Progenitor cell of endocrine pancreas (in vitro differentiated cells): ENCODE data around the gene GTF2B. TPM values are rescaled to one million over a fixed set of nuclear protein-coding genes. Genes with fewer than 3 reads are reported as not detected.
"Not testable (repeated sequence)": the region's sequence is repeated elsewhere in the genome, so short reads cannot be mapped to it uniquely, and the experiment has no call there.

Source experiments
- DNase-seq: peaks from one replicate; pipeline ENCODE4 v3.0.0; 2021; ENCODE audit warnings: low spot score; ENCODE audit not compliant: unreplicated experiment
- H3K27ac Mint-ChIP-seq: 2 replicates; pipeline ENCODE4 v1.8.0; 2021; ENCODE audit warnings: mild to moderate bottlenecking, moderate library complexity, mixed read lengths
- H3K27me3 Mint-ChIP-seq: 2 replicates; pipeline ENCODE4 v1.8.0; 2021; ENCODE audit warnings: mixed read lengths
- H3K36me3 Mint-ChIP-seq: 2 replicates; pipeline ENCODE4 v1.8.0; 2022; ENCODE audit warnings: mixed read lengths; ENCODE audit not compliant: insufficient read depth
- H3K4me1 Mint-ChIP-seq: 2 replicates; pipeline ENCODE4 v1.8.0; 2021; ENCODE audit warnings: low read depth, mixed read lengths
- H3K4me3 Mint-ChIP-seq: 2 replicates; pipeline ENCODE4 v1.8.0; 2021; ENCODE audit warnings: low read depth, mild to moderate bottlenecking, moderate library complexity, mixed read lengths
- H3K9me3 Mint-ChIP-seq: 2 replicates; pipeline ENCODE4 v1.8.0; 2021; ENCODE audit warnings: low read depth, mixed read lengths
- long read RNA-seq: library from polyadenylated mRNA; unstranded; transcript quantifications from one replicate; pipeline ENCODE4 v2.0.0, GENCODE V29; 2020
- total RNA-seq: library from RNA; stranded (reverse); gene quantifications from 2 replicates; pipeline ENCODE4 v1.2.1, GENCODE V29; 2021
- TF ChIP-seq, protein P1 (sequence below): fragments of 200-600 bp; sonication (generic); IDR thresholded peaks from one replicate; pipeline ENCODE4 v1.5.0; 2021; ENCODE audit warnings: antibody characterized with exemption, mild to moderate bottlenecking; ENCODE audit not compliant: unreplicated experiment

GTF2B gene, protein sequence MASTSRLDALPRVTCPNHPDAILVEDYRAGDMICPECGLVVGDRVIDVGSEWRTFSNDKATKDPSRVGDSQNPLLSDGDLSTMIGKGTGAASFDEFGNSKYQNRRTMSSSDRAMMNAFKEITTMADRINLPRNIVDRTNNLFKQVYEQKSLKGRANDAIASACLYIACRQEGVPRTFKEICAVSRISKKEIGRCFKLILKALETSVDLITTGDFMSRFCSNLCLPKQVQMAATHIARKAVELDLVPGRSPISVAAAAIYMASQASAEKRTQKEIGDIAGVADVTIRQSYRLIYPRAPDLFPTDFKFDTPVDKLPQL
- 26.3 and 27.4 TPM in 2 replicates for total RNA-seq
- long read RNA-seq, transcript GTF2B-201 (7 exons, 1,351 nt) = major isoform, 80 of 92 reads
- long read RNA-seq, partial matches to known transcripts = 2 of 92 reads
- long read RNA-seq, other reads (novel, unspliced or antisense) = 10 of 92 reads

DNA sequence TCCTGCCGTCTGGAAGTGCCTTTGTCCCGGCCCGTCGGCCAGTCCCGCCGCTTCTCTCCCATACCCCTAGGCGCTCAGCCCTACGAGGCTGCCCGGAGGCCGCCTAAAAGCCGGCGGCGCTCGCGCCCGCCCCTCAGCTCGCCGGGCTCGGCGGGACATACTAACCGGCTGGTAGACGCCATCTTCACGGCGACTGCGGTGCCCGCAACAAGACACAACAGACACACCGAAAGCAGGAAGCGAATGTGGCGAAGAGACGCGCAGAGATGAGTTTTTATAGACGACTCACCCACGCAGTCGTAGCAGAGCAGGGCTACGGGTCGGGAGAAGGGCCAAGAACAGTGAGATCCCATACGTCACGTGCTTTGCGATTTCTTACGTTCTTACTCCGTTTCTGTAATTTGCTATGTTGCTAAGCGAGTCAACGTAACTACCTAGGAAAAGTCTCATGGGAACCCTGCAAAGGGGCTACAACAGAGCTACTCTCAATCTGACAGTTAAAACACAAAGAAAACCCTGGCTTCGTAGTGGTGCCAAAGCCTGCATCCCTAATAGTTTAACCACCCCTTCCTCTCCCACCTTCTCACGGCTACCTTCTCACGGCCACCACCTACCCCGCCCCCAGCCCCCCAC is at the start of gene GTF2B:
GTF2B (minus strand) TSS at position 250 of the 633 bp plus-strand sequence; CDS start at position 182, 68 bp downstream.
- H3K9me3 Mint-ChIP-seq = peaks cover 3% of the 10 kb centered on the region
- peak within 1 kb of the TSS; percentile 98 for H3K27ac Mint-ChIP-seq
- no peaks in the 10 kb centered on the region for H3K27me3 Mint-ChIP-seq
- peak; percentile 59 for DNase-seq
- TF ChIP-seq, protein P1, sequence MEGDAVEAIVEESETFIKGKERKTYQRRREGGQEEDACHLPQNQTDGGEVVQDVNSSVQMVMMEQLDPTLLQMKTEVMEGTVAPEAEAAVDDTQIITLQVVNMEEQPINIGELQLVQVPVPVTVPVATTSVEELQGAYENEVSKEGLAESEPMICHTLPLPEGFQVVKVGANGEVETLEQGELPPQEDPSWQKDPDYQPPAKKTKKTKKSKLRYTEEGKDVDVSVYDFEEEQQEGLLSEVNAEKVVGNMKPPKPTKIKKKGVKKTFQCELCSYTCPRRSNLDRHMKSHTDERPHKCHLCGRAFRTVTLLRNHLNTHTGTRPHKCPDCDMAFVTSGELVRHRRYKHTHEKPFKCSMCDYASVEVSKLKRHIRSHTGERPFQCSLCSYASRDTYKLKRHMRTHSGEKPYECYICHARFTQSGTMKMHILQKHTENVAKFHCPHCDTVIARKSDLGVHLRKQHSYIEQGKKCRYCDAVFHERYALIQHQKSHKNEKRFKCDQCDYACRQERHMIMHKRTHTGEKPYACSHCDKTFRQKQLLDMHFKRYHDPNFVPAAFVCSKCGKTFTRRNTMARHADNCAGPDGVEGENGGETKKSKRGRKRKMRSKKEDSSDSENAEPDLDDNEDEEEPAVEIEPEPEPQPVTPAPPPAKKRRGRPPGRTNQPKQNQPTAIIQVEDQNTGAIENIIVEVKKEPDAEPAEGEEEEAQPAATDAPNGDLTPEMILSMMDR = no peak
- peaks cover 3% of the 10 kb centered on the region for H3K36me3 Mint-ChIP-seq
- H3K4me1 Mint-ChIP-seq = peaks cover 17% of the 10 kb centered on the region
- H3K4me3 Mint-ChIP-seq = peak within 1 kb of the TSS; percentile 98

- H3K27ac Mint-ChIP-seq, H3K4me1 Mint-ChIP-seq, H3K4me3 Mint-ChIP-seq, H3K9me3 Mint-ChIP-seq, H3K27me3 Mint-ChIP-seq, DNase-seq: not testable (repeated sequence)
- H3K36me3 Mint-ChIP-seq = peaks cover 56% of the 10 kb centered on the region
These were observed 47.2 kb upstream of the GTF2B start for GRCh38 chr1:88938528-88938927.

GRCh38 chr1:88936760-88937342 is 45.5 kb upstream of the GTF2B start:
- no peaks in the 10 kb centered on the region for H3K9me3 Mint-ChIP-seq
- no peaks in the 10 kb centered on the region for H3K4me1 Mint-ChIP-seq
- peak overlapping the region; percentile 84 for H3K27ac Mint-ChIP-seq
- H3K27me3 Mint-ChIP-seq = no peaks in the 10 kb centered on the region
- no peak for DNase-seq
- TF ChIP-seq, protein P1 = no peak
- peaks cover 54% of the 10 kb centered on the region for H3K36me3 Mint-ChIP-seq
- H3K4me3 Mint-ChIP-seq = no peak overlapping the region

DNA sequence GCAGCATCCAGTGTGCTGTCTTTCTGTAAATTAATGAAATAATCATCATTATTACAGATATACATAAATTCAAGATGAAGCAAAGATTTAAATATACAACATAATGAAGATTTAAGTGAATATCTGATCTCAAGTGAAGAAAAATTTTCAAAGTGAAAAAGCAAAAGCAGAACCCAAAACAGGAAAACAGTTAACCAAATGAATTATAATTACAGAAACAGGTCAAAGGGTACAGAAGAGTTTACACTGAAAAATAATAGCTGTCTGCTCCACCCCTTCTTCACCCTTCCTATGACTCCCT is 44.8 kb upstream of the GTF2B start:
- Mint-ChIP-seq H3K36me3 (peaks cover 55% of the 10 kb centered on the region), H3K9me3 (no peaks in the 10 kb centered on the region)

DNA sequence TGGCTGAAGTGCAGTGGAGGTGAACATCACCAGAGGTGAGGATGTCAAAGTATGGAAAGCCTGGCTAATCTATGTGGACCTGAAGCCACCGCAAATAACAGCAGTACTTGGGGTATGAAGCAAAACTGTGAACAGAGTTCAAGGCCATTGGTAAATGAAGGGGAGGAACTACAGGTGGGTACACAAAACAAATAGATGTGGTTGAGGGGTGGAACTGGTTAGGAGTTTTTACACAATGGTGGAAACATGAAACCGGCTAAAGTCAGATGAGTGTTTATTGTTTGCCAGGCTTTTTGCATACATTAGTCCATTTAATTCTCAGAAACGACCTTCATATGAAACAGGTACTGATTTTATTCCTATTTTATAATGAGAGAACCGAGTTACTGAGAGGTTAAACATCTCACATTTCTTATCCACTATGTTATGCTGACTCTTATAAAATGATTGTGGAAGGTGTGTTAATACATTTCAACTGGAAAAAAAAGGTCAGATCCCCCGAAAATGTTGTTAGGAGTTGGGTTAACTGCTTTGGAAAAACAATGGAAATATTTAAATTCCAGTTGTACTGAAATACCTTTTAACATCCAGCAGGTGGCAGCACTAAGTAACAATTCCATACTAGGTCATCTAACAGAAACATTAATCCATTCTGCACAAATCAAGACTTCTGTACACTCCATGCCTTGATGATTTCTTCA is 44.3 kb upstream of the GTF2B start:
- H3K27ac Mint-ChIP-seq = no peak overlapping the region
- H3K36me3 Mint-ChIP-seq = peaks cover 52% of the 10 kb centered on the region
- H3K27me3 Mint-ChIP-seq = no peaks in the 10 kb centered on the region
- no peaks in the 10 kb centered on the region for H3K9me3 Mint-ChIP-seq
- TF ChIP-seq, protein P1 = peak; percentile 81
- no peak for DNase-seq
- no peak overlapping the region for H3K4me3 Mint-ChIP-seq
- H3K4me1 Mint-ChIP-seq = no peaks in the 10 kb centered on the region

More for the DNA sequence above, 44.8 kb upstream of the GTF2B start:
- Mint-ChIP-seq H3K27me3 (no peaks in the 10 kb centered on the region), H3K27ac (no peak overlapping the region), H3K4me1 (no peaks in the 10 kb centered on the region), H3K4me3 (no peak overlapping the region)
- TF ChIP-seq, protein P1 = peak; percentile 31
- DNase-seq = no peak

GRCh38 chr1:88930176-88930575 is 38.8 kb upstream of the GTF2B start:
- H3K36me3 Mint-ChIP-seq = peaks cover 38% of the 10 kb centered on the region
- not testable (repeated sequence) for H3K27ac Mint-ChIP-seq, H3K9me3 Mint-ChIP-seq, H3K4me1 Mint-ChIP-seq, H3K4me3 Mint-ChIP-seq, H3K27me3 Mint-ChIP-seq, DNase-seq
